GM18868 (cell line): ENCODE results near the gene AATF.
"Not testable (repeated sequence)": the region's sequence is repeated elsewhere in the genome, so short reads cannot be mapped to it uniquely, and the experiment has no call there.

Experiments used
- ATAC-seq: cut with Tn5 transposase; IDR thresholded peaks from one replicate; pipeline ENCODE4 v1.9.1; 2021; ENCODE audit warnings: mild to moderate bottlenecking, moderate library complexity; ENCODE audit not compliant: unreplicated experiment

AATF gene

GRCh38 chr17:37069087-37069486 lies 120.3 kb downstream of the AATF start:
- ATAC-seq: no peak

DNA sequence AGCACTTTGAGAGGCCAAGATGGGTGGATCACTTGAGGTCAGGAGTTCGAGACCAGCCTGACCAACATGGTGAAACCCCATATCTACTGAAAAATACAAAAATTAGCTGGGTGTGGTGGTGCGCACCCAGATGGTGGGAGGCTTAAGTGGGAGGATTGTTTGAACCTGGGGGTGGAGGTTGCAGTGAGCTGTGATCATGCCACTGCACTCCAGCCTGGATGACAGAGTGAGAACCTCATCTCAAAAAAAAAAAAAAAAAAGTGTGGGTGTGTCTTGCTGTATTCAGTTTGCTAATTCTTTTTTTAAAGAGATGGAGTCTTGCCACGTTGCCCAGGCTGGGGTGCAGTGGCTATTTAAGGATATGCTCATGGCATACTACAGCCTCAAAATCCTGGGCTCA lies 124.7 kb downstream of the AATF start:
- ATAC-seq: not testable (repeated sequence)

GRCh38 chr17:37079065-37079708 lies 130.4 kb downstream of the AATF start:
- ATAC-seq: no peak

DNA sequence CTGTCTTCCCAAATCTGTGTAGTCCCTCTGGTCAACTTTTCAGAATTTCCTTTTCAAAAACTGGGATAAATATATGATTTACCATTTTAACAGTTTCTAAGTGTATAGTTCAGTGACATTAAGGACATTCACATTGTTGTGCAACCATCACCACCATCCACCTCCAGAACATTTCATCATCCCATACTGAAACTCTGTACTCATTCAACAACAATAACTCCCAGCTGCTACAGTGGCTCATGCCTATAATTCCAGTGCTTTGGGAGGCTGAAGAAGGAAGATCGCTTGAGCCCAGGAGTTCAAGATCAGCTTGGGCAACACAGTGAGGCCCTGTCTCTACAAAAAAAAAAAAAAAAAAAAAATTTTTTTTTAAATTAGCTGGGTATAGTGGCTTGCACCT lies 131.0 kb downstream of the AATF start:
- no peak for ATAC-seq

GRCh38 chr17:37081287-37081686 lies 132.5 kb downstream of the AATF start:
- ATAC-seq: no peak

DNA sequence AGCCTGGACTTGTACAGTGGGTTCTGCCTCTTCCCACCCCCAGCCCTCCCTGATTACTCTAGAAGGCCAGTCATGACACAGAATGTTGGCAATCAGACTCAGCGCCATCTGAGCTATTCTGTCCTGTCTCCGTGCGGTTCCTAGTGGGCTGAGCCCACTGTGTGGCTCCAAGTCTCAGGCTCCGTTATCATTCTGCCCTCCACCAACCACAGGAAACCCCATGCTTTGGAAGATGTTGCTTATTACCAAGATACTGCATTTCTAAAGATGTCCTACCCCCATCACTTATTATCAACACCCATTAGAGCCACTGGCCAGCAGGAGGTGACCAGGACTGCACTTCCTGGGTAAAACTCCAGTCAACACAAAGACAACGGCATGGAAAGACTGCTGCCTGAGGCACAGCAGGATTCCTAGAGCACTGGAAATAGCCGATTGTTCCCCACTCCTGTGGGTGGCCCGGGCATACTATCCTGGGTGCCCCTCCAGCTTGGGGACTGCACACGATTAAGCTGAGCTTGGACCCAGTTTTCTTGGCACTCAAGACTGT lies 133.6 kb downstream of the AATF start:
- ATAC-seq: no peak

DNA sequence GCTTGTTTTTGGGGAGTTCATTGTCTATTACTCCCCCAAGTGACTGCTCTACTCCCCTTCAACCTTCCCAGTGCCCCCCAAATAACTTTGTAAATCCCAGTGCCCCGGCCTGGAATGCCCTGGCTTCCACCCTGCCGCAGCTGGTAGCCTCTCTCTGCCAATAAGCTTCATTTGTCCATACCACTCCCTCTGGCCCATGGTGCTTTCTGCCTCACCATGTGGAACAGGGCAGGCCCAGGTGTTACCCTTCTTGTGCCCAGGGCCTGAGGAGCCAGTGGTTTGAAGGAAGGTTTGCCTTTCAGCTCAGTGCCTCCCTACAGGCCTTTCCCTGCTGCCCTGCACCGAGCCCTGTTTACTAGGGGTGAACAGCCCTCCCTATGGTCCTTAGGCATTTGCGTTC lies 134.2 kb downstream of the AATF start:
- ATAC-seq: no peak

DNA sequence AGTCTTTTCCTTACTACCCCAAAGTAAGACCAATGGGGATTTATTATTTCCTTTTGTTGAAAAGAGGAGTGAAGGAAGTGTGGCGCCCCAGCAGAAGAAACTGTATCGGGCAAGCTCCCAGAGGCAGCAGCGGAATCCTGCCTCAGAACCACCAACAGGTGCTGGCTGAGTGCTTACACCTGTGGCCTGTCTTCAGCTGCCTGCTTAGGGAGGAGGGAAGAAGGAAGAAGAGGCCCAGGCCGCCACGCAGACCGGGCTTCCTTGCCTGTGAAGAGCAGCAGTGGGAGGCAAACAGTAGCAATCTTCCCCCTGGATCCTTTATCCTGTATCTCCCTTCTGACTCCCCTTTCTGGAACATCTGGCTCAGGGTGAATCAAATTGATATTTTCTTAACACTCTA lies 134.7 kb downstream of the AATF start:
- no peak for ATAC-seq

GRCh38 chr17:37084372-37084771 lies 135.6 kb downstream of the AATF start:
- no peak for ATAC-seq

DNA sequence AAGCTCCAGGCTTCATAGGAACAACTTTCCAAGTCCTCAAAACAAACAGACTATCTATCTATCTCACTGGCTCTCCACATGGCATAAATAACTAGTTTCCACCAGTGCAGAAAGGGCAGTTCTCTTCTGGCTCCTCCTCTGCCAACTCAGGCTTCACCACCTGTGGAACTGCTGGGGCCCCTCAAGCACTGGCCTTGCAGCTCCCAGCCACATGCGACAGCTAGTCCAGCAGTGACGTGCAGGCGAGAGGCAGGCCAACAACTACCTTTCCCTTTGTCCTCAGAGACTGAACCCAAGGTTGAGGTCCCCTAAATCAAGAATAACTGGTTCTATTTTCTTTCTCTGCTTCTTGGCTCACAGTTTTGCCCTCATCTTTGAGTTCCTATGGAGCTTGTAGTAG lies 137.6 kb downstream of the AATF start:
- ATAC-seq: no peak

DNA sequence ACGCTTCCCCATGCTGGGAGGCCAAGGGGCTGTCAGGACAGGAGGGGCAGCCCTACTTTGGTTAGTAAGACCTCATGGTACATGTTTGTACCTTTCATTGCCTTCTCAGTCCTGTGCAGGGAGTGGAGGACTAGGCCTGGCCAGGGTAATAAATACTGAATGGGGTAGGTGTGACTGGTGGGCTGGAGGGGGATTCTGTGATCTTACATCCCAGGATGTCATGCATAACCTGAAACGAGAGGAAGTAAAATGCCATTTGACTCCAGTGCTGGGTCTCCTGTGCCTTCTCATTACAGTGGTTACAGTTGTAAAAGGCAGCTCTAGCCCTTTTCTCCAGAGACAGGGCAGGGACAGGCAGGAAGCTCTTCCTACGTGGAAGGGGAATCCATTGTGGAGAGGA lies 138.2 kb downstream of the AATF start:
- ATAC-seq: no peak

DNA sequence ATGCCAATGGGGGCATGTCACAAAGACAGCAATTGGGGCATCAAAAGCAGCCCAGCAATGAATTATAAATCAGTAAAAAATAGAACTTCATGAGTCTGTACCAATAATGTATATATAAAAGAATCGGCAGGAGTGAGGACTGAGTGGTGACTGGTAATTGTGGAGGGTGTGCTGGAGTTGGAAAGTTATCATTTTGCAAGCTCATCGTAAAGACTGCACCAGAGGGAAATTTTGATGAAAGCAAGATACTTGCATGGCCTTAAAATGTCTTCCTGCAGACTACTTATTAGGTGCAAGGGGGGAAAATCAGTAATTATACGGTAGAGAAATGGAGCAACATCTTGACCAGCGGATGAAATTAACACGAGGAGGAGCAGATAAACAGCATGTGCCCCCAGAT lies 138.9 kb downstream of the AATF start:
- no peak for ATAC-seq

DNA sequence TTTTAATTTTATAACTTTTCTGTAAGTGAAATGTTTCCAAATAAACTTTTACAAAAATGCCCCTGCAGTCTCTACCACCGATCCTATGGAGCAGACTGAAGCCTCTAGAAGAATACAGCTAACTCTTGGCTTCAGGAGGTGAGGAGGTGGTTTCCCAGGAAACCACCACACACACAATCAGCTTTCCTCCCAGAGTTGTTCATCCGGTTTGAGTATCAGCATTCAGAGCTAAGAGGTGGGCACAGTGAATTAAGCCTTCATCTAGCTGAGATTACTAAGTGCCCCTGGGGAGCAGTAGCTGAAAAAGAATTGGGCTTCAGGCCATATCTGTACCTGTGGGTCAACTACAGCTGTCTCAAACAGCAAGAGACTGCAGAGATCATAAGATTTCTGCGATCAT lies 139.7 kb downstream of the AATF start:
- ATAC-seq: no peak

- no peak for ATAC-seq
These were observed 140.2 kb downstream of the AATF start for GRCh38 chr17:37088913-37089312.

DNA sequence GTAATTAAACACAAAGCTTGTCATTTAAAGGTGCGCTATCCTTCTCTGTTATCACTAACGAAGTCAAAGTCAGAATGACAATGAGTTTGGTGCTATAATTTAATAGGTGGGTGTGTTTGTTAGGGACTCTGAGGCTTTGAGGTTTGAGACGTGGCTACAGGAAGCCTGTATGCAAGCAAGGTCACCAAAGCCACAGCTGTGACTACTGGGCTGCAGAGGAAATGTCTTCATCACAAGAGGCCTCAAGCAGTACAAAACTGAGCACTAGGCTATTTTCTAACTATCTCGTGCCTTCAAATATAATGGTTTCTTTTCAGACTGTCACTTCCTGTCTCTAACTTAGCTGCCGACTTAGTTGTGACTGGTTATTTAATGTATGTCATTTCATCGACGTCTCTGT lies 141.2 kb downstream of the AATF start:
- ATAC-seq: no peak

DNA sequence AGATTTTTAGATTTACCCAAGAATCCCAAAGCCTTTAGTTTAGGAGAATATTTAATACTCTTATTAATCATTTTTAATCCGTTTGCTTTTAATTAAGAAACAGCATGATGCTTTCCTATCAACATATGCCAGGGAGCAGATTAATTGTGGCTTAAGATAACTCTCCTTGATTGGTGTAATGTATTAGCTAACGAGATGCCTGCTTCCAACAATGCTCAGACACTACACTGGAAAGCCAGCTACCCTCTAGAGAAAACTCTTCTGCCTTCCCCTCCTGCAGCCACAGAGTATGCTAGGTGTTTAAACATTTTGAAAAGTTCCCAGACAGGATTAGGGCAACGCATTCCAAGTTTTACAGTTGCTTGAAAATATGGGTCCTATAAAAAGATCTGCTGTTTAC lies 142.2 kb downstream of the AATF start:
- no peak for ATAC-seq

DNA sequence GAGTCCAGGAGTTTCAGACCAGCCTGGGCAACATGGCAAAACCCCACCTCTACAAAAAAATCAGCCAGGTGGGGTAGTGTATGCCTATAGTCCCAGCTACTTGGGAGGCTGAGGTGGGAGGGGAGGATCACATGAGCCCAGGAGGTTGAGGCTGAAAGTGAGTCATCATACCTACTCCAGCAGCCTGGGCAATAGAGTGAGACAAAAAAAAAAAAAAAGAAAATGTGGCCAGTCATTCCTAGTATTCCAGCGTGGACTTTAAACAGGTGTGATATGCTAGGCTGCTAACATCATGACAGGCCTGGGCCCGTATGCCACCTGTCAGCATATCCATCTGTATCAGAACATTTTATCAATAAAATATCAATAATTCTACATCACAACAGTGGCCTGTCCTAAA lies 143.3 kb downstream of the AATF start:
- ATAC-seq: no peak

DNA sequence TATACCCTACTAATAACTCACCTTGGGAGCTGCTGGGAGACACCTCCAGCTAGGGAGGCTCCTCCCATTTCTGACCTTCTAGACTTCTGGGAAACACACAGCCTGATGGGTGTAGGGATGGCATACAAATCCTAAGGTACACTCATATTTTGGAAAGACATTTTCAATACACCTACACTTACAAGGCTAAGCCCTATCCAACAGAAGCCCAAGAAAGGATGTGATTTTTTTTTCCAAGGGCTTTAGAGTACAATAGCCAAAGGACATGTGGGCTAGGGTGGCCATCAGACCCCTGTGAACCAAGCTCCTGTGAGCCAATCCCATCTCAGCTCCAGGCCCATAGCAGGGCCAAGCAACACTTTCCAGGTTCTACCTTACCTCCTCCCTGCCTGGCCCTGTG lies 143.9 kb downstream of the AATF start:
- ATAC-seq: no peak

GRCh38 chr17:37094391-37094790 lies 145.6 kb downstream of the AATF start:
- ATAC-seq: no peak

DNA sequence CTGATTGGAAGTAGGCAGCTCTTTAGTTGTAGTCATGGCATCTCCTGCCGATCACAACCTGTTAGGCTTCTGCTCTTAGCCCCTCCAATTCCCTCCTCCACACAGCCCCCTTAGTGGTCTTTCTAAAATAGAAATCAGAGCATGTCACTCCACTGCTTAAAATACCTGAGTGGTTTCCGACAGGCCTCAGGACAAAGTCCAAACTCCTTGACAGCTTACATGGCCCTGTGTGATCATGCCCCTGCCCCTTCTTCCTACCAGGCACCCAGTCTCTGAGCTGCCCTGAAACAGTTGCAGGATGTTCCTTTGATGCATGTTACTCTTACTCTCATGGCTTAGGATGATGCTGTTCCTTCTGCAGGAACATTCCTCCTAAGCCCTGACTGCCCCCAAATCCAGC lies 147.3 kb downstream of the AATF start:
- no peak for ATAC-seq

DNA sequence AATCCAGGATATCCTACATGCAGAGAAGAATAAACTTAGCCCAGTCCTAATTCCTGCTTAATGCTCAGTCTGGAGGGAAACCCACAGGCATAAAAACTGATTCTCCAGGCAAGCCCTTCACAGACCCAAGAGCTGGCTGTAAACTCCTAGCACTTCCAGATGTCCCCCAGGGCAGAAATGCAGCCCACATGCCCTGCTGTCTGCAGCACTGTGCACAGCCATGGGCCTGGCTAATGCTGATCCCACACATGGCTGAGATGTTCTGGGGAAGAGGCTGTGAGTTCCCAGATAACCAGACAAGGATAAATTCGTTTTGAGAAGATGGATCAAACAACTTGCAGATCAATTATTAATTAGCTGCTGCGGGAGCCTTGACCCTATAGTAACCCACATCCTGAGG lies 148.4 kb downstream of the AATF start:
- ATAC-seq: no peak

- ATAC-seq: no peak
These were observed 149.4 kb downstream of the AATF start for GRCh38 chr17:37098152-37098551.
